Measurements from ENCODE around the gene OR4N5.
"Not testable (repeated sequence)": the region's sequence is repeated elsewhere in the genome, so short reads cannot be mapped to it uniquely, and the experiment has no call there.

DNA sequence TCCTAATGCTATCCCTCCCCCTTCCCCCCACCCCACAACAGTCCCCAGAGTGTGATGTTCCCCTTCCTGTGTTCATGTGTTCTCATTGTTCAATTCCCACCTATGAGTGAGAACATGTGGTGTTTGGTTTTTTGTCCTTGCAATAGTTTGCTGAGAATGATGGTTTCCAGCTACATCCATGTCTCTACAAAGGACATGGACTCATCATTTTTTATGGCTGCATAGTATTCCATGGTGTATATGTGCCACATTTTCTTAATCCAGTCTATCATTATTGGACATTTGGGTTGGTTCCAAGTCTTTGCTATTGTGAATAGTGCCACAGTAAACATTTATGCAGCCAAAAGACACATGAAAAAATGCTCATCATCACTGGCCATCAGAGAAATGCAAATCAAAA is 35.6 kb downstream of the OR4N5 start:
- TF ChIP-seq, protein P1, sequence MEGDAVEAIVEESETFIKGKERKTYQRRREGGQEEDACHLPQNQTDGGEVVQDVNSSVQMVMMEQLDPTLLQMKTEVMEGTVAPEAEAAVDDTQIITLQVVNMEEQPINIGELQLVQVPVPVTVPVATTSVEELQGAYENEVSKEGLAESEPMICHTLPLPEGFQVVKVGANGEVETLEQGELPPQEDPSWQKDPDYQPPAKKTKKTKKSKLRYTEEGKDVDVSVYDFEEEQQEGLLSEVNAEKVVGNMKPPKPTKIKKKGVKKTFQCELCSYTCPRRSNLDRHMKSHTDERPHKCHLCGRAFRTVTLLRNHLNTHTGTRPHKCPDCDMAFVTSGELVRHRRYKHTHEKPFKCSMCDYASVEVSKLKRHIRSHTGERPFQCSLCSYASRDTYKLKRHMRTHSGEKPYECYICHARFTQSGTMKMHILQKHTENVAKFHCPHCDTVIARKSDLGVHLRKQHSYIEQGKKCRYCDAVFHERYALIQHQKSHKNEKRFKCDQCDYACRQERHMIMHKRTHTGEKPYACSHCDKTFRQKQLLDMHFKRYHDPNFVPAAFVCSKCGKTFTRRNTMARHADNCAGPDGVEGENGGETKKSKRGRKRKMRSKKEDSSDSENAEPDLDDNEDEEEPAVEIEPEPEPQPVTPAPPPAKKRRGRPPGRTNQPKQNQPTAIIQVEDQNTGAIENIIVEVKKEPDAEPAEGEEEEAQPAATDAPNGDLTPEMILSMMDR (IDR thresholded peaks at IDR 0.05), result not testable (repeated sequence)
- TF ChIP-seq POLR2A (IDR thresholded peaks at IDR 0.05), result not testable (repeated sequence)
